Adipocyte (in vitro differentiated cells): ENCODE data around the gene RPL10.

ENCODE experiments used
- DNase-seq: peaks from one replicate; pipeline ENCODE4 v3.0.0-alpha.2; 2015; ENCODE audit warnings: low read depth
- H3K27me3 ChIP-seq: replicated peaks from 2 replicates; pipeline ENCODE4 v1.7.0; 2013; ENCODE audit warnings: mild to moderate bottlenecking, low read length, moderate library complexity; ENCODE audit not compliant: control insufficient read depth, insufficient read depth
- H3K36me3 ChIP-seq: 2 replicates; pipeline ENCODE4 v1.7.0; 2013; ENCODE audit warnings: low read length, mild to moderate bottlenecking, moderate library complexity; ENCODE audit not compliant: control insufficient read depth, insufficient read depth, severe bottlenecking
- H3K4me1 ChIP-seq: 2 replicates; pipeline ENCODE4 v1.7.0; 2013; ENCODE audit warnings: mild to moderate bottlenecking, low read length, moderate library complexity; ENCODE audit not compliant: control insufficient read depth, insufficient read depth
- H3K4me3 ChIP-seq: 2 replicates; pipeline ENCODE4 v1.7.0; 2013; ENCODE audit warnings: mild to moderate bottlenecking, low read length, moderate library complexity
- H3K9ac ChIP-seq: 2 replicates; pipeline ENCODE4 v1.7.0; 2013; ENCODE audit warnings: mild to moderate bottlenecking, low read length, moderate library complexity
- H3K9me3 ChIP-seq: 2 replicates; pipeline ENCODE4 v1.7.0; 2013; ENCODE audit warnings: mild to moderate bottlenecking, low read length, moderate library complexity; ENCODE audit not compliant: control insufficient read depth

RPL10 gene

GRCh38 chrX:154354516-154354915 lies 43.7 kb upstream of the RPL10 start:
- no peak overlapping the region for H3K9ac ChIP-seq
- H3K9me3 ChIP-seq, result no peaks in the 10 kb centered on the region
- H3K36me3 ChIP-seq, result peaks cover 90% of the 10 kb centered on the region
- H3K4me3 ChIP-seq, result no peak overlapping the region
- H3K27me3 ChIP-seq, result no peaks in the 10 kb centered on the region
- no peaks in the 10 kb centered on the region for H3K4me1 ChIP-seq
- no peak for DNase-seq

- no peak for DNase-seq
- peaks cover 90% of the 10 kb centered on the region for H3K36me3 ChIP-seq
- no peaks in the 10 kb centered on the region for H3K27me3 ChIP-seq
- H3K4me1 ChIP-seq, result no peaks in the 10 kb centered on the region
- no peak overlapping the region for H3K9ac ChIP-seq
- no peaks in the 10 kb centered on the region for H3K9me3 ChIP-seq
- H3K4me3 ChIP-seq, result no peak overlapping the region
These were observed 42.9 kb upstream of the RPL10 start for GRCh38 chrX:154355094-154355775.

- H3K9ac ChIP-seq, result no peak overlapping the region
- H3K36me3 ChIP-seq, result peaks cover 89% of the 10 kb centered on the region
- H3K9me3 ChIP-seq, result no peaks in the 10 kb centered on the region
- H3K4me3 ChIP-seq, result no peak overlapping the region
- H3K4me1 ChIP-seq, result no peaks in the 10 kb centered on the region
- H3K27me3 ChIP-seq, result no peaks in the 10 kb centered on the region
- no peak for DNase-seq
These were observed 42.4 kb upstream of the RPL10 start for GRCh38 chrX:154355776-154356140.

- Histone ChIP-seq H3K27me3 (no peaks in the 10 kb centered on the region), H3K36me3 (peaks cover 85% of the 10 kb centered on the region), H3K9ac (no peak overlapping the region), H3K4me1 (no peaks in the 10 kb centered on the region), H3K9me3 (no peaks in the 10 kb centered on the region), H3K4me3 (no peak overlapping the region)
- DNase-seq, result no peak
These were observed 41.6 kb upstream of the RPL10 start for GRCh38 chrX:154356596-154356995.

GRCh38 chrX:154357205-154357604 lies 41.0 kb upstream of the RPL10 start:
- DNase-seq, result no peak
- Histone ChIP-seq H3K4me1 (no peaks in the 10 kb centered on the region), H3K9ac (no peak overlapping the region), H3K4me3 (no peak overlapping the region), H3K36me3 (peaks cover 85% of the 10 kb centered on the region), H3K27me3 (no peaks in the 10 kb centered on the region), H3K9me3 (no peaks in the 10 kb centered on the region)

- H3K9me3 ChIP-seq, result no peaks in the 10 kb centered on the region
- H3K9ac ChIP-seq, result no peak overlapping the region
- H3K4me3 ChIP-seq, result no peak overlapping the region
- H3K4me1 ChIP-seq, result no peaks in the 10 kb centered on the region
- peaks cover 86% of the 10 kb centered on the region for H3K36me3 ChIP-seq
- H3K27me3 ChIP-seq, result no peaks in the 10 kb centered on the region
- no peak for DNase-seq
These were observed 40.2 kb upstream of the RPL10 start for GRCh38 chrX:154358011-154358410.

- H3K9ac ChIP-seq, result no peak overlapping the region
- no peak overlapping the region for H3K4me3 ChIP-seq
- H3K36me3 ChIP-seq, result peaks cover 82% of the 10 kb centered on the region
- DNase-seq, result no peak
- no peaks in the 10 kb centered on the region for H3K27me3 ChIP-seq
- H3K9me3 ChIP-seq, result no peaks in the 10 kb centered on the region
- no peaks in the 10 kb centered on the region for H3K4me1 ChIP-seq
These were observed 39.3 kb upstream of the RPL10 start for GRCh38 chrX:154358829-154359228.

- Histone ChIP-seq H3K27me3 (no peaks in the 10 kb centered on the region), H3K4me1 (no peaks in the 10 kb centered on the region), H3K36me3 (peaks cover 82% of the 10 kb centered on the region), H3K4me3 (no peak overlapping the region), H3K9ac (no peak overlapping the region), H3K9me3 (no peaks in the 10 kb centered on the region)
- no peak for DNase-seq
These were observed 38.6 kb upstream of the RPL10 start for GRCh38 chrX:154359362-154360154.

- Histone ChIP-seq H3K36me3 (peaks cover 82% of the 10 kb centered on the region), H3K9ac (no peak overlapping the region), H3K4me3 (no peak overlapping the region), H3K27me3 (no peaks in the 10 kb centered on the region), H3K4me1 (no peaks in the 10 kb centered on the region), H3K9me3 (no peaks in the 10 kb centered on the region)
- no peak for DNase-seq
These were observed 37.9 kb upstream of the RPL10 start for GRCh38 chrX:154360155-154360713.

- DNase-seq, result no peak
- Histone ChIP-seq H3K36me3 (peaks cover 89% of the 10 kb centered on the region), H3K4me1 (peaks cover 6% of the 10 kb centered on the region), H3K27me3 (no peaks in the 10 kb centered on the region), H3K9ac (no peak overlapping the region), H3K4me3 (no peak overlapping the region), H3K9me3 (no peaks in the 10 kb centered on the region)
These were observed 36.0 kb upstream of the RPL10 start for GRCh38 chrX:154362085-154362742.

- no peaks in the 10 kb centered on the region for H3K27me3 ChIP-seq
- H3K36me3 ChIP-seq, result peaks cover 77% of the 10 kb centered on the region
- no peaks in the 10 kb centered on the region for H3K9me3 ChIP-seq
- no peak overlapping the region for H3K4me3 ChIP-seq
- no peak for DNase-seq
- H3K9ac ChIP-seq, result no peak overlapping the region
- peaks cover 10% of the 10 kb centered on the region for H3K4me1 ChIP-seq
These were observed 34.3 kb upstream of the RPL10 start for GRCh38 chrX:154363706-154364439.
